GM20000 (cell line): ENCODE data around the gene TSC22D4.

Experiments
- DNase-seq: peaks from one replicate; pipeline ENCODE4 v3.0.0; 2012; ENCODE audit warnings: low spot score
- CTCF ChIP-seq: IDR thresholded peaks from 2 replicates; pipeline ENCODE4 v1.5.1; 2012; ENCODE audit warnings: mild to moderate bottlenecking, control low read depth; ENCODE audit errors: extremely low read depth, missing control alignments

TSC22D4 gene

GRCh38 chr7:100426516-100426915 lies 52.5 kb downstream of the TSC22D4 start:
- no peak for DNase-seq
- no peak for TF ChIP-seq CTCF

- no peak for TF ChIP-seq CTCF
- DNase-seq = no peak
Observed at GRCh38 chr7:100425347-100425746, 53.7 kb downstream of the TSC22D4 start.

GRCh38 chr7:100423315-100423714 lies 55.7 kb downstream of the TSC22D4 start:
- no peak for DNase-seq
- no peak for TF ChIP-seq CTCF

- DNase-seq = no peak
- no peak for TF ChIP-seq CTCF
Observed at GRCh38 chr7:100419660-100420226, 59.3 kb downstream of the TSC22D4 start.

GRCh38 chr7:100418930-100419659 lies 59.9 kb downstream of the TSC22D4 start:
- no peak for TF ChIP-seq CTCF
- no peak for DNase-seq
